GM12891 (cell line): Measurements from ENCODE around the gene XPC.

Experiments used
- POLR2A ChIP-seq: IDR thresholded peaks from 2 replicates; pipeline ENCODE4 v1.6.1; 2011; ENCODE audit warnings: low read depth, low read length, control low read depth
- TAF1 ChIP-seq: IDR thresholded peaks from 2 replicates; pipeline ENCODE4 v1.6.1; 2011; ENCODE audit warnings: low read depth, low read length, control low read depth

DNA sequence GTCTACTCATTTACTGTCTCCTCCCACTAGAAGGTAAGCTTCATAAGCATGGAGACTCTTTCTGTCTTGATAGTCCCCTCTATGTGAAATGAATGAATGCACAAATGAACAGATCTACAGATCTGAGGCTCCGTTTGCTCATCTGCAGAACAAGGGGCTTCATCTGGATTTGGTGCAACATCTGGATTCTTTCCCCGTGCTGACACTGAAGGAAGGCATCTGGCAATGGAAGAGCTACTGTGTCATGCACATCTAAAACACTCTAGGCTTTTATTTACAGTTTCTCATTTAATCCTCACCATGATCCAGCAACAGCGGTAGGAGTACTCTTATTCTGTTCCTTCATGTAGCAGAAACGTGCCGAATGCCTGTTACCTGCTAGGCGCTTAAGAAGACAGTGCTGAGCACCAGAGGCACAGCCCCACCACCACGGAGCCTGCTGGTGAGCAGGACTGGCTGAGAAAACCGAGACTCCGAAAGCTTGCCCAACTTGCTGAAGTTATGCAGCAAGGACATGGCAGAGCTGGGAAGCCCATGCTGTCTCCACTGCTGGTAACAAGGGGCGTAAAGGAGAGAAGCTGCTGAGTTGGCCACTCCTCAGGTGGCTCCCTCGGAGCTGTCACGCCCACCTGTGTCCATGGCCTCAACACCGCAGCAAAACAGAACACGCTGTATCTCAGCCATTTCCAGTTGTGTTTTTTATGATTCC is 31.3 kb upstream of the XPC start:
- TF ChIP-seq POLR2A (no peak), TAF1 (no peak)
